Embryonic facial prominence (tissue), 1 donor: ENCODE data around the gene ZNF444.

Experiments
- DNase-seq: peaks from one replicate; pipeline ENCODE4 v3.0.0-alpha.2; 2016; ENCODE audit errors: extremely low spot score

The ZNF444 gene

GRCh38 chr19:56107626-56108351 lies 33.3 kb upstream of the ZNF444 start:
- DNase-seq, result no peak

- no peak for DNase-seq
These were observed 32.5 kb upstream of the ZNF444 start for GRCh38 chr19:56108447-56109195.

GRCh38 chr19:56109226-56109625 lies 31.9 kb upstream of the ZNF444 start:
- DNase-seq, result no peak

GRCh38 chr19:56110515-56111448 lies 30.3 kb upstream of the ZNF444 start:
- no peak for DNase-seq

- DNase-seq, result no peak
These were observed 29.3 kb upstream of the ZNF444 start for GRCh38 chr19:56111601-56112312.

GRCh38 chr19:56112313-56112709 lies 28.8 kb upstream of the ZNF444 start:
- DNase-seq, result no peak

GRCh38 chr19:56113074-56113632 lies 27.9 kb upstream of the ZNF444 start:
- DNase-seq, result no peak

- no peak for DNase-seq
These were observed 26.9 kb upstream of the ZNF444 start for GRCh38 chr19:56114051-56114777.

GRCh38 chr19:56114778-56115110 lies 26.3 kb upstream of the ZNF444 start:
- no peak for DNase-seq

GRCh38 chr19:56115490-56115889 lies 25.6 kb upstream of the ZNF444 start:
- no peak for DNase-seq

GRCh38 chr19:56116606-56117005 lies 24.5 kb upstream of the ZNF444 start:
- no peak for DNase-seq

GRCh38 chr19:56117376-56117884 lies 23.7 kb upstream of the ZNF444 start:
- DNase-seq, result no peak

- no peak for DNase-seq
These were observed 23.2 kb upstream of the ZNF444 start for GRCh38 chr19:56117889-56118288.

GRCh38 chr19:56118666-56119581 lies 22.2 kb upstream of the ZNF444 start:
- DNase-seq, result no peak

- no peak for DNase-seq
These were observed 21.5 kb upstream of the ZNF444 start for GRCh38 chr19:56119582-56119978.

- no peak for DNase-seq
These were observed 21.1 kb upstream of the ZNF444 start for GRCh38 chr19:56120002-56120370.

GRCh38 chr19:56120371-56121179 lies 20.5 kb upstream of the ZNF444 start:
- peak; percentile 40 for DNase-seq
